DMS79 treated with DMSO at 0.1 percent for 48 hours (cell line): ENCODE measurements around the gene ALKBH3.

ENCODE experiments used
- DNase-seq: peaks from one replicate; lab custom pipeline; 2025; lab: John Stamatoyannopoulos, UW

The ALKBH3 gene

GRCh38 chr11:43962383-43963278, 82.0 kb downstream of the ALKBH3 start:
- no peak for DNase-seq

GRCh38 chr11:43963279-43963620, 82.6 kb downstream of the ALKBH3 start:
- DNase-seq = no peak

DNA sequence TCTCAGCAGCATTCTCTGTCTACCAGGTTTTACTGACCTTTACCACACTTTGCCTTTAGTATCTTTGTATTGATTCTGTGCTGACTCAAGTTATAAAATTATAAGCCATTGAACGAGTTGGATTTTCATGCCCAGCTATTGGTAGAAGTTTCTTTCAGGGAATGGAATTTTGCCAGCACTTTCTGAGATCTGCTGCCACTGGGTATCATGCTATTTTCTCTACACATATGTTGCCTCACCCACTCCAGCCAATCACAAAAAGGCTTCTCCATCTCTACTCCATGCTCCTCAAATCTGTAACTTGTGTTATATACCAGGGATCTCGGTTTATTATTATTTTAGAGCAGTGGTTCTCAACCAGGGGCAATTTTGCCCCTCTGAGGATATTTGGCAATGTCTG, 87.0 kb downstream of the ALKBH3 start:
- DNase-seq = no peak

DNA sequence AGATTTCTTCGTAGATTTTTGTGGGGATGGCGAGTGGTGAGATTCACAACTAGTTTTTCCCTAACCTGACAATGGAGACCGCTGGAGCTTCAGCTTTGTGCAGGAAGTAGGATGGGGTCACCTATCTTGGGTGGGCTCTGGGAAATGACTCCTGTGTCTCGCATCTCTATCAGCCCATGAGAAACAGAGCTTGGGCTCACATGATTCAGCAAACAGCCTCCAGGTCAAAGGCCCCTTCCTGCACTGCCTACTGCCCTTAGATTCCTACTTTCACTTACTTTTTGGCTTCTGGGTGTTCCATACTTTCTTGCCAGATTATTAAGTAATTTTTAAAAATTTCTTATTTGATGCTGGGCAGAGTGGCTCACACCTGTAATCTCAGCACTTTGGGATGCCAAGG, 88.1 kb downstream of the ALKBH3 start:
- DNase-seq = no peak

DNA sequence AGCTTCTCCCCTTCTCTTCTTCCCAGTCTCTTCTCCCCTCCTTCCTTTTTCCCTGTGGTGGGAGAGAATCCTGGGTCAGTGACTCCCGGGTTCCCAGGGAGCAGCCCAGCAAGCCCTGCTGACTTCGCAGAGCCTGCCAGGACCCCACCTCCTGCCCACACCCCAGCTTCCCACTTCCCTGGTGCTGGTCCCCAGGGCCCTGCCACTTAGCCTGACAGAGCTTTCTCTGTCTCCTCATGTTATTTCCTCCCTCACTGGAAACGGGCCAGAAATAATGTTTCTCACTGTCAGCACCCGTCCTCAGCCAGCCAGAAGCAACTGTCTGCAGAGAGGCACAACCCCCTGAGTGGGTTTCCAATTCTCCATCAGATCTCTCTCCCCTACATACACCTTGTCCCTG, 88.9 kb downstream of the ALKBH3 start:
- no peak for DNase-seq
